ENCODE measurements around the gene PSMG2. TPM values are rescaled to one million over a fixed set of nuclear protein-coding genes. Genes with fewer than 3 reads are reported as not detected.

PSMG2 gene
- total RNA-seq, 2 donors from 2014 or later, result 65.5 to 70.2 TPM

DNA sequence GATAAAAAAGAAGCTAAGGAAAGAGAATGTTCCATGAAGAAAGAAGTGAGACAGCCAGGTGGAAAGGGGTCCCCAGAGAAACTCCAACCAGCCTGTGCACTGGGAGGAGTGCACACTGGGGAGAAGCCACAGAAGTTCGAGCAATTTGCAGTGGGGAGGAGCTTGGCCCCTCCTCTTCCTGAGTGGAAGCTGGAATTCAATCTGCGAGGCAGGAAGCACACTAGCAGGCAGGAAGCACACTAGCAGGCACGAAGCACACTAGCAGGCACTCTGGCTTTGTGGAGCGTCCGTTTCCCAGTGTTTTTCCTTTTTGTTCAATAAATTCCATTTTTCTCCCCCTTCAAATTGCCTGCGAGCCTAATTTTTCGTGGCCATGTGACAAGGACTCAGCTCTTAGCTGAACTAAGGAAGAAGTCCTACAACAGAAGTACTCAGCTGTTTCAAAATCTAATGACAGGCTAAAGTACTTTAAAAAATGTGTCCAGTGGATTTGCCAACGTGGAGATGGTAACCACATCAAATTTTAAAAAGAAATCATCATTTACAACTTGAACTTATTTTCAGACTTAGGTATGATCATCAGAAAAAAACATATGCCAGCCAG lies 23.6 kb upstream of the PSMG2 start:
- peaks cover 42% of the 10 kb centered on the region for H3K36me3 ChIP-seq (ENCODE audit: control insufficient read depth, insufficient read depth, low read length)
- H3K27me3 ChIP-seq (ENCODE audit: control insufficient read depth, insufficient read depth, low read length, poor library complexity, severe bottlenecking), result no peaks in the 10 kb centered on the region
- no peak overlapping the region for H3K4me3 Mint-ChIP-seq
- H3K4me1 ChIP-seq (ENCODE audit: control insufficient read depth, insufficient read depth, low read length), result no peaks in the 10 kb centered on the region
- WGBS, 2 experiments (ENCODE audit: insufficient coverage in 1 of 2, insufficient read length in 1 of 2), result 88 to 90% methylated on average over 7 to 8 of the region's 8 CpGs
- no peaks in the 10 kb centered on the region for H3K9me3 Mint-ChIP-seq
- peaks cover 36% of the 10 kb centered on the region for H3K36me3 Mint-ChIP-seq (ENCODE audit: low read depth)
- H3K4me3 ChIP-seq (ENCODE audit: low read length), result no peak overlapping the region
- no peak for TF ChIP-seq CTCF (conservative IDR thresholded peaks at IDR 0.05)
- peak overlapping the region; percentile 79 for H3K27ac Mint-ChIP-seq
- no peak for DNase-seq
- H3K4me1 Mint-ChIP-seq, result no peaks in the 10 kb centered on the region
- no peak overlapping the region for H3K27ac ChIP-seq (ENCODE audit: low read depth, low read length)
- H3K9me3 ChIP-seq (ENCODE audit: control insufficient read depth, low read length), result no peaks in the 10 kb centered on the region
- H3K27me3 Mint-ChIP-seq (ENCODE audit: insufficient read depth), result no peaks in the 10 kb centered on the region
- no peak overlapping the region for H3K9ac ChIP-seq (ENCODE audit: extremely low read depth, low read length, poor library complexity, severe bottlenecking)

GRCh38 chr18:12686100-12686499 lies 16.7 kb upstream of the PSMG2 start:
- no peaks in the 10 kb centered on the region for H3K27me3 ChIP-seq (ENCODE audit: control insufficient read depth, insufficient read depth, low read length, poor library complexity, severe bottlenecking)
- H3K4me3 ChIP-seq (ENCODE audit: low read length), result no peak overlapping the region
- H3K27ac ChIP-seq (ENCODE audit: low read depth, low read length), result no peak overlapping the region
- peaks cover 36% of the 10 kb centered on the region for H3K36me3 ChIP-seq (ENCODE audit: control insufficient read depth, insufficient read depth, low read length)
- no peak overlapping the region for H3K9ac ChIP-seq (ENCODE audit: extremely low read depth, low read length, poor library complexity, severe bottlenecking)
- no peaks in the 10 kb centered on the region for H3K9me3 ChIP-seq (ENCODE audit: control insufficient read depth, low read length)
- TF ChIP-seq CTCF (conservative IDR thresholded peaks at IDR 0.05), result peak; percentile 38
- DNase-seq, result no peak
- H3K4me3 Mint-ChIP-seq, result no peak overlapping the region
- no peak overlapping the region for H3K27ac Mint-ChIP-seq
- H3K27me3 Mint-ChIP-seq (ENCODE audit: insufficient read depth), result no peaks in the 10 kb centered on the region
- H3K4me1 ChIP-seq (ENCODE audit: control insufficient read depth, insufficient read depth, low read length), result no peaks in the 10 kb centered on the region
- WGBS, 2 experiments (ENCODE audit: insufficient coverage in 1 of 2, insufficient read length in 1 of 2), result 92% methylated on average over 3 of the region's 3 CpGs; no CpG with 5 or more reads in 1 of the 2 experiments
- no peaks in the 10 kb centered on the region for H3K9me3 Mint-ChIP-seq
- peaks cover 23% of the 10 kb centered on the region for H3K36me3 Mint-ChIP-seq (ENCODE audit: low read depth)
- H3K4me1 Mint-ChIP-seq, result no peaks in the 10 kb centered on the region

- no peaks in the 10 kb centered on the region for H3K4me1 ChIP-seq (ENCODE audit: control insufficient read depth, insufficient read depth, low read length)
- H3K36me3 Mint-ChIP-seq (ENCODE audit: low read depth), result peaks cover 27% of the 10 kb centered on the region
- H3K27ac Mint-ChIP-seq, result no peak overlapping the region
- no peak overlapping the region for H3K27ac ChIP-seq (ENCODE audit: low read depth, low read length)
- H3K27me3 Mint-ChIP-seq (ENCODE audit: insufficient read depth), result no peaks in the 10 kb centered on the region
- H3K27me3 ChIP-seq (ENCODE audit: control insufficient read depth, insufficient read depth, low read length, poor library complexity, severe bottlenecking), result no peaks in the 10 kb centered on the region
- no peak overlapping the region for H3K9ac ChIP-seq (ENCODE audit: extremely low read depth, low read length, poor library complexity, severe bottlenecking)
- H3K4me3 Mint-ChIP-seq, result no peak overlapping the region
- H3K4me1 Mint-ChIP-seq, result no peaks in the 10 kb centered on the region
- no peak for TF ChIP-seq CTCF (conservative IDR thresholded peaks at IDR 0.05)
- WGBS, 2 experiments (ENCODE audit: insufficient coverage in 1 of 2, insufficient read length in 1 of 2), result 96 to 100% methylated on average over 2 to 4 of the region's 4 CpGs
- DNase-seq, result no peak
- peaks cover 50% of the 10 kb centered on the region for H3K36me3 ChIP-seq (ENCODE audit: control insufficient read depth, insufficient read depth, low read length)
- no peaks in the 10 kb centered on the region for H3K9me3 ChIP-seq (ENCODE audit: control insufficient read depth, low read length)
- H3K4me3 ChIP-seq (ENCODE audit: low read length), result no peak overlapping the region
- H3K9me3 Mint-ChIP-seq, result no peaks in the 10 kb centered on the region
Measured at GRCh38 chr18:12689256-12689850, 13.5 kb upstream of the PSMG2 start.
